ENCODE measurements around the gene AEBP2.

GRCh38 chr12:19499030-19499429 is 59.7 kb downstream of the AEBP2 start:
- TF ChIP-seq CTCF (IDR thresholded peaks at IDR 0.05) (no peak), ZFX (IDR thresholded peaks at IDR 0.05; ENCODE audit: borderline replicate concordance) (no peak)
